Activated CD8-positive, alpha-beta T cell treated with anti-CD3 and anti-CD28 coated beads for 36 hours (primary cell): ENCODE data around the gene TRPC4AP. TPM values are rescaled to one million over a fixed set of nuclear protein-coding genes. Genes with fewer than 3 reads are reported as not detected.

Experiments
- ATAC-seq: fragments of 200-7000 bp; cut with Tn5 transposase; one replicate; pipeline ENCODE4 v1.10.0; 2021; ENCODE audit warnings: mild to moderate bottlenecking, moderate library complexity
- CTCF ChIA-PET: fragments of 350-600 bp; sonication (Branson Sonifier 250); formaldehyde crosslinking; loops from one replicate; lab custom pipeline; 2021; ENCODE audit warnings: antibody characterized with exemption; lab: Charles Lee
- POLR2A ChIA-PET: fragments of 350-600 bp; sonication (Branson Sonifier 250); formaldehyde crosslinking; loops from one replicate; lab custom pipeline; 2021; ENCODE audit warnings: antibody characterized with exemption; lab: Charles Lee
- DNase-seq: peaks from one replicate; pipeline ENCODE4 v3.0.0-alpha.2; 2020
- H3K27ac Mint-ChIP-seq: one replicate; pipeline ENCODE4 v1.8.0; 2021; ENCODE audit warnings: mild to moderate bottlenecking, mixed read lengths
- H3K27me3 Mint-ChIP-seq: one replicate; pipeline ENCODE4 v1.8.0; 2021; ENCODE audit warnings: mixed read lengths
- H3K36me3 Mint-ChIP-seq: one replicate; pipeline ENCODE4 v1.8.0; 2021; ENCODE audit warnings: low read depth, mixed read lengths
- H3K4me1 Mint-ChIP-seq: one replicate; pipeline ENCODE4 v1.8.0; 2021; ENCODE audit warnings: low read depth, mixed read lengths
- H3K4me3 Mint-ChIP-seq: one replicate; pipeline ENCODE4 v1.8.0; 2021; ENCODE audit warnings: mild to moderate bottlenecking, moderate library complexity, mixed read lengths
- H3K9me3 Mint-ChIP-seq: one replicate; pipeline ENCODE4 v1.8.0; 2021; ENCODE audit warnings: mixed read lengths
- intact Hi-C: fragments of 100-400 bp; cut with micrococcal nuclease; formaldehyde crosslinking; loops from one replicate; pipeline ENCODE4 v1.10.0; 2022
- total RNA-seq, 2 experiments: library from RNA; stranded (reverse); gene quantifications; one replicate each; pipeline ENCODE4 v1.2.3, GENCODE V29; 2021
- TF ChIP-seq, protein P1 (sequence below): fragments of 200-600 bp; IDR thresholded peaks from one replicate; pipeline ENCODE4 v1.8.0; 2022; ENCODE audit warnings: antibody characterized with exemption, mild to moderate bottlenecking

Gene TRPC4AP
- total RNA-seq, 2 experiments from 2014 or later, result 34.2 to 38.2 TPM

DNA sequence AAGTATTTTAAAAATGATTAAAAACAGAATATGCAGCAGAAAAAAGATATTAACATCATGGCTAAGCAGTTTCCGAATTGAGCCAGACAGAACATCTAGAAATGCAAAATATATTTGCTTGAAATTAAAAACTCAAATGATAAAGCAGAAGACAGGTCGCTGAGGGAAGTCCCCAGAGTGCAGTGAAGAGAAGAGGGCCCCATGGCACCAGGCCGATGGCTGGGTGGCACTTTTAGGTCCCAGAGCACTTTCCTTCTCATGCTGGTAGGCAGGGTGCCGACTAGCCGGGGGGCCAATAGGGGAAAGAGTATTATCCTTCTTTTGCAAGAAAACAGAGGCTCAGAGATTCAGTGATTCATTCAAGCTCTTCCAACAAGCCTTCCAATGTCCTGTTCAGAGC, 78.1 kb downstream of the TRPC4AP start:
- intact Hi-C loops, result no loop called here
- ATAC-seq, result no peak
- no peaks in the 10 kb centered on the region for H3K9me3 Mint-ChIP-seq
- ChIA-PET CTCF (no interaction called here), POLR2A (interaction anchor here (1.3 kb wide), 1 partner anchor 9 kb away, joined by 3 read pairs; no protein-coding TSS in a partner anchor)
- TF ChIP-seq, protein P1, sequence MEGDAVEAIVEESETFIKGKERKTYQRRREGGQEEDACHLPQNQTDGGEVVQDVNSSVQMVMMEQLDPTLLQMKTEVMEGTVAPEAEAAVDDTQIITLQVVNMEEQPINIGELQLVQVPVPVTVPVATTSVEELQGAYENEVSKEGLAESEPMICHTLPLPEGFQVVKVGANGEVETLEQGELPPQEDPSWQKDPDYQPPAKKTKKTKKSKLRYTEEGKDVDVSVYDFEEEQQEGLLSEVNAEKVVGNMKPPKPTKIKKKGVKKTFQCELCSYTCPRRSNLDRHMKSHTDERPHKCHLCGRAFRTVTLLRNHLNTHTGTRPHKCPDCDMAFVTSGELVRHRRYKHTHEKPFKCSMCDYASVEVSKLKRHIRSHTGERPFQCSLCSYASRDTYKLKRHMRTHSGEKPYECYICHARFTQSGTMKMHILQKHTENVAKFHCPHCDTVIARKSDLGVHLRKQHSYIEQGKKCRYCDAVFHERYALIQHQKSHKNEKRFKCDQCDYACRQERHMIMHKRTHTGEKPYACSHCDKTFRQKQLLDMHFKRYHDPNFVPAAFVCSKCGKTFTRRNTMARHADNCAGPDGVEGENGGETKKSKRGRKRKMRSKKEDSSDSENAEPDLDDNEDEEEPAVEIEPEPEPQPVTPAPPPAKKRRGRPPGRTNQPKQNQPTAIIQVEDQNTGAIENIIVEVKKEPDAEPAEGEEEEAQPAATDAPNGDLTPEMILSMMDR, result no peak
- H3K27me3 Mint-ChIP-seq, result no peaks in the 10 kb centered on the region
- no peak overlapping the region for H3K27ac Mint-ChIP-seq
- no peaks in the 10 kb centered on the region for H3K4me1 Mint-ChIP-seq
- peaks cover 20% of the 10 kb centered on the region for H3K36me3 Mint-ChIP-seq
- no peak for DNase-seq
- H3K4me3 Mint-ChIP-seq, result no peak overlapping the region

DNA sequence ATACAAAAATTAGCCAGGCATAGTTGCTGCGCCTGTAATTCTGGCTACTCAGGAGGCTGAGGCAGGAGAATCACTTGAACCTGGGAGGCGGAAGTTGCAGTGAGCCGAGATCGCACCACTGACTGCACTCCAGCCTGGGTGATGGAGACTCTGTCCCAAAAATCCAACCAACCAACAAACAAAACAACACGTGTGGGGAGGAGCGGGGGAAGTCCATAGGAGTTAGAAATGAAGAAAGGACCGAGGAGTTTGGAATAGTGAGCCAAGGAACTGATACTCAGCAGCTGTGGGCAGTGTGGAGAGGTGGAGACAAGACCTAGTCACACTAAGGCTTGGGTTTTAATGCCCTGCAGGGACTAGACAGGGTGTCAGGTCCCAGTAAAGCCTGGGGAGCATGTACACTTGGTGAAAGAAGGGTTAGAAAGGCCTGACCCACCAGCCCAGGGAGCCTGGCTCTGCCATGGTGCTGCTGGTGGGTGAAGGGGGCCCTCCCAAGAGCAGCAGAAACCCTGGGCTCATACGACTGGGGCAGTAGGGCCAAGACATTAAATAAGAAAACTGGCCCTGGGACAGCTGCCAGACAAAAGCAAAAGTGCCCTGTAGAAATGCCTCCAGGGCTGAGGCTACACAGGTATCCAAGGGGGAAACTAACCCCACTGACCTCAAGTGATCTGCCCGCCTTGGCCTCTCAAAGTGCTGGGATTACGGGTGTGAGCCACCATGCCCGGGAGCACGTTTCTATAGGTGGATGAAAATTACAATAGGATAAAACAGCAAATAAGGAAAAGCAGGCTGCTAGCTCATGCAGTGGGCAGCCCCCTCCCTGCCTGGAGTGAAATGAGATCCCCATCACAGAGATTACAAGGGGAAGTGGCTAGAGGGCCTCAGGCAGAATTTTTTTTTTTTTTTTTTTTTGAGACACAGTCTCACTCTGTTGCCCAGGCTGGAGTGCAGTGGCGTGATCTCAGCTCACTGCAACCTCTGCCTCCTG, 78.9 kb downstream of the TRPC4AP start:
- no peaks in the 10 kb centered on the region for H3K27me3 Mint-ChIP-seq

DNA sequence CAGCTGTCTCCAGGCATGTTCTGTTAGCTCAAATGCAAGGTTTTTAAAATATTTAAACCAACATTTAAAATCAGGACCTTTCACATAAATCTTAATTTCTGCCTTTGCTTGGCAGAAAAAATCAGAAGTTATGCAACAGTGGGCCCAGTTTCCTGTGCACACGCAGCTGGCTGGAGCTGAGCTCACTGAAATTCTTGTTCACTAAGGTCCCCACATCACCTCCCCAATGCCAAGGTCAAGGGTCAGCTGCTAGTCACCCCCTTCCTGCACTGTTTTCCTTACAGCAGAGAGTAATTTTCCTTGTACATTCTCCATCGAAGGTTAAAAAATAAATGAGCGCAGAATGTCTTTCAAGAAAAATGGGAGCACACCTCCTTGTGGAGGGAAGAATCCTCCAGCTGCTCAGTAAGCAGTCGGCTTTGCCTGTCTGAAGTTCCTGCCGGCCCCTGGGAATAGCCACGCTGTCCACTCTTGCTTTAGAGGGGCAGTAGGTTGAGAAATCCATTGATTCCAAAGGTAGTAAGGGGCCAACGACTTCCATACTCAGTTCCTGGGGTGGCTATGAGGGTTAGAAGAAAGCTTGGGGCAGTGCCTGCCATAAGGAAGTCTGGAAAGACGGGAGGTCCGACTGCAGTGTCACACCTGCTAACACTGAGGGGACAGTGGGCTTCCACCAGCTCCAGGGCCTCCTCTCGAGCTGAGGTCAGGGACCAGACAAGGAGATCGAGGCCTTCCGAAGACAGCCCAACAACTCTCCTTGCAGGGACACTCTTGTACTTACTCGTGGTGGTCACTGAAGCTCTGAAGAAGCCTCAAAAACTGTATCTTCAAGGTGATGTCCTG, 80.2 kb downstream of the TRPC4AP start:
- no peak for DNase-seq
- Mint-ChIP-seq H3K9me3 (no peaks in the 10 kb centered on the region), H3K27ac (no peak overlapping the region), H3K27me3 (no peaks in the 10 kb centered on the region), H3K4me1 (no peaks in the 10 kb centered on the region), H3K4me3 (no peak overlapping the region), H3K36me3 (peaks cover 25% of the 10 kb centered on the region)
- CTCF ChIA-PET, result interaction anchor here (1.0 kb wide), 1 partner anchor 138 kb away, joined by 3 read pairs; no protein-coding TSS in a partner anchor
- no peak for ATAC-seq
- TF ChIP-seq, protein P1, result no peak
- POLR2A ChIA-PET, result no interaction called here
- intact Hi-C loops, result no loop called here

More for the DNA sequence above, 78.9 kb downstream of the TRPC4AP start:
- Mint-ChIP-seq H3K9me3 (no peaks in the 10 kb centered on the region), H3K4me3 (no peak overlapping the region), H3K36me3 (peaks cover 25% of the 10 kb centered on the region), H3K4me1 (no peaks in the 10 kb centered on the region), H3K27ac (no peak overlapping the region)
- ChIA-PET POLR2A (interaction anchor here (1.3 kb wide), 1 partner anchor 8 kb away, joined by 3 read pairs; no protein-coding TSS in a partner anchor), CTCF (no interaction called here)
- ATAC-seq (no peak), DNase-seq (no peak)
- TF ChIP-seq, protein P1, result no peak
- intact Hi-C loops, result no loop called here

DNA sequence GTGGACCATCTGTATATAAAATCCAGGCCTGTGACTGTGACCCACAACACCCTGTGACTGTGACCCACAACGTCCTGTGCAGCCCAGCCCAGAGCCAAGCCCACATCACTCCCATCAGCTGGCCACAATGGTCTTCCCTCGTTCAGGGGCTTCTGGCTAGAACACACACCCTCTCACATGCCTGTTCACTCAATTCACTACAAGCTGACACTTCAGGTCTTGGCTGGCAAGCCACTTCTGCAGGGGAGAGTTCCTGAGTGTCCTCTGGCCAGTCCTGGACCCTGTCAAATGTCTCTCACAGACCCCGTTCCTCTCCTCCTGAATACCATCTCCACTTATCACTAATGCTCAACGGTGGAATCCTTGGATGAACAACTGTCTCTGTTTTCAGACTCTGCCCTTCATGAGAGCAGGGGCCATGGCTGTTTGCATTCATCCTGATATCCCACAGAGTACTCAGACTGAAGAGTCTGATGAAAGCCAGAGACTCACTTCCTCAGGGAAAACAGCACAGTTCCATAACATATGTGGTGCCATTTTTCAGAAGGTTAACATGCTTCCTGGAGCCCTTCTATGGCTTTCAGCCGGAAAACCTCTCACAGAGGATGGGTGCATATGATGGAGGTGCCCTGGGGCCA, 80.9 kb downstream of the TRPC4AP start:
- ChIA-PET POLR2A (no interaction called here), CTCF (interaction anchor here (1.0 kb wide), 1 partner anchor 137 kb away, joined by 3 read pairs; no protein-coding TSS in a partner anchor)
- H3K4me1 Mint-ChIP-seq, result no peaks in the 10 kb centered on the region
- no peak overlapping the region for H3K27ac Mint-ChIP-seq
- no peak overlapping the region for H3K4me3 Mint-ChIP-seq
- intact Hi-C loops, result no loop called here
- DNase-seq (no peak), ATAC-seq (no peak)
- no peaks in the 10 kb centered on the region for H3K27me3 Mint-ChIP-seq
- H3K9me3 Mint-ChIP-seq, result no peaks in the 10 kb centered on the region
- TF ChIP-seq, protein P1, result no peak
- H3K36me3 Mint-ChIP-seq, result peaks cover 25% of the 10 kb centered on the region
